Panc1 (cell line): Measurements from ENCODE around the gene FARP1. TPM values are rescaled to one million over a fixed set of nuclear protein-coding genes. Genes with fewer than 3 reads are reported as not detected.

Source experiments
- ATAC-seq: fragments of 200-7000 bp; cut with Tn5 transposase; 2 replicates; pipeline ENCODE4 v1.9.1; 2020; ENCODE audit warnings: mild to moderate bottlenecking, moderate library complexity
- BruUV-seq: library from RNA; stranded (reverse); fragments of 400-500 nt; replicated peaks from 2 replicates; lab custom pipeline; 2021; lab: Mats Ljungman, UMichigan
- CTCF ChIA-PET: fragments of 300-600 bp; sonication (Branson Sonifier 250); formaldehyde crosslinking; loops from one replicate; lab custom pipeline; 2022; ENCODE audit warnings: antibody characterized with exemption; lab: Charles Lee
- POLR2A ChIA-PET: fragments of 300-600 bp; sonication (Branson Sonifier 250); formaldehyde crosslinking; loops from one replicate; lab custom pipeline; 2022; ENCODE audit warnings: antibody characterized with exemption; lab: Charles Lee
- DNase-seq: peaks from one replicate; pipeline ENCODE4 v3.0.0-alpha.2; 2010; ENCODE audit warnings: low read depth, low spot score
- H3K27ac ChIP-seq: 2 replicates; pipeline ENCODE4 v1.5.1; 2011; ENCODE audit warnings: mild to moderate bottlenecking, low read length, inconsistent platforms
- H3K27me3 ChIP-seq: fragments of 200-500 bp; sonication (Bioruptor generic); 2 replicates; pipeline ENCODE4 v1.6.0; 2014; ENCODE audit warnings: low read length, inconsistent platforms; ENCODE audit not compliant: control insufficient read depth, insufficient read depth
- H3K36me3 ChIP-seq: fragments of 200-500 bp; sonication (Bioruptor generic); 2 replicates; pipeline ENCODE4 v1.5.1; 2014; ENCODE audit warnings: inconsistent platforms, mild to moderate bottlenecking, low read length, moderate library complexity; ENCODE audit not compliant: control insufficient read depth, insufficient read depth
- H3K4me1 ChIP-seq: 2 replicates; pipeline ENCODE4 v1.5.1; 2011; ENCODE audit warnings: inconsistent platforms, mild to moderate bottlenecking, low read length, moderate library complexity; ENCODE audit not compliant: control insufficient read depth, insufficient read depth
- H3K4me3 ChIP-seq, 2 experiments: 2 replicates each; pipeline ENCODE4 v1.5.1; 2011 to 2012; ENCODE audit warnings: low read depth in 2 of 2, low read length in 2 of 2, mild to moderate bottlenecking in 2 of 2, inconsistent platforms in 1 of 2, moderate library complexity in 1 of 2
- H3K9me3 ChIP-seq: fragments of 200-500 bp; sonication (Bioruptor generic); 2 replicates; pipeline ENCODE4 v1.5.1; 2014; ENCODE audit warnings: low read depth, mild to moderate bottlenecking, inconsistent platforms, low read length, moderate library complexity; ENCODE audit not compliant: control insufficient read depth, insufficient read depth
- POLR2AphosphoS5 ChIP-seq: IDR thresholded peaks from 2 replicates; pipeline ENCODE4 v1.6.1; 2012; ENCODE audit warnings: mild to moderate bottlenecking, low read depth, low read length, moderate library complexity
- SIN3A ChIP-seq: IDR thresholded peaks from 2 replicates; pipeline ENCODE4 v1.6.1; 2012; ENCODE audit warnings: low read depth, mild to moderate bottlenecking, low read length, moderate library complexity, borderline replicate concordance; ENCODE audit not compliant: insufficient read depth
- TCF7L2 ChIP-seq: IDR thresholded peaks from 2 replicates; pipeline ENCODE4 v1.6.1; 2011; ENCODE audit warnings: mild to moderate bottlenecking, low read depth, low read length, inconsistent platforms
- in situ Hi-C: cut with HindIII; loops from 2 replicates; pipeline ENCODE4 v1.10.0; 2016; ENCODE audit warnings: low sequenced_read_pairs, low pct_unique_long_range_greater_than_20kb
- intact Hi-C: fragments of 100-400 bp; cut with micrococcal nuclease; formaldehyde crosslinking; loops from one replicate; pipeline ENCODE4 v1.10.0; 2022; ENCODE audit not compliant: unreplicated experiment
- total RNA-seq: library from RNA; stranded (reverse); gene quantifications from one replicate; pipeline ENCODE4 v1.2.1, GENCODE V29; 2021; ENCODE audit not compliant: unreplicated experiment
- TF ChIP-seq, protein P1 (sequence below): fragments of 450-650 bp; IDR thresholded peaks from 2 replicates; pipeline ENCODE4 v1.5.1; 2017; ENCODE audit warnings: mild to moderate bottlenecking
- TF ChIP-seq, protein P2 (sequence below), 2 experiments: IDR thresholded peaks; 2 replicates each; pipeline ENCODE4 v1.6.1; 2011 to 2012; ENCODE audit warnings: low read depth in 2 of 2, control low read depth in 1 of 2, low read length in 1 of 2, mild to moderate bottlenecking in 1 of 2, moderate library complexity in 1 of 2; ENCODE audit not compliant: insufficient read depth in 1 of 2

FARP1 gene
- total RNA-seq, 1 experiment from 2014 or later: 61.9 TPM

DNA sequence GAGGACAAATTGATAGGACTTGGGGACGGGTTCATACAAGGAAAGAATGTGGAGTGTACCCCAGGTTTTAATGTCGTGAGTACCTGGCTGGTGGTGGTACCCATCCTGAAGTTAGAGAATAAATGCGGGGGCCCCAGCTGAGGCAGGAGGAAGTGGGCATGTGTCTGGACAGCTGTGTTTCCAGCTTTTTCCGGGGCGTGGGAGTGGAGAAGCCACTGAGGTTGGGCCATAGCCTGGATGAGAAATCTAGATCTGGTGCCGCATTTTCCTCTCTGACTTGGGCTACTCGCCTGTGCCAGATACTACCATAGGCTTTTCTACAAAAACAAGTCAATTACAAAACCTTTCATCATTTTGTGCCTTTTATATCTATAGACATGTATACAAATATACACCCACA is 286.6 kb downstream of the FARP1 start:
- Histone ChIP-seq H3K4me3 (no peak overlapping the region), H3K27me3 (no peaks in the 10 kb centered on the region), H3K36me3 (no peaks in the 10 kb centered on the region), H3K27ac (no peak overlapping the region), H3K4me1 (no peaks in the 10 kb centered on the region), H3K9me3 (no peaks in the 10 kb centered on the region)
- in situ Hi-C loops: no loop called here
- intact Hi-C loops: loop anchor here (10.0 kb wide), 1 partner anchor 295 kb away; no protein-coding TSS in a partner anchor
- no peak for DNase-seq
- no peak for ATAC-seq
- no TSS peak for BruUV-seq
- CTCF ChIA-PET: no interaction called here
- POLR2A ChIA-PET: no interaction called here
- TF ChIP-seq, protein P1, sequence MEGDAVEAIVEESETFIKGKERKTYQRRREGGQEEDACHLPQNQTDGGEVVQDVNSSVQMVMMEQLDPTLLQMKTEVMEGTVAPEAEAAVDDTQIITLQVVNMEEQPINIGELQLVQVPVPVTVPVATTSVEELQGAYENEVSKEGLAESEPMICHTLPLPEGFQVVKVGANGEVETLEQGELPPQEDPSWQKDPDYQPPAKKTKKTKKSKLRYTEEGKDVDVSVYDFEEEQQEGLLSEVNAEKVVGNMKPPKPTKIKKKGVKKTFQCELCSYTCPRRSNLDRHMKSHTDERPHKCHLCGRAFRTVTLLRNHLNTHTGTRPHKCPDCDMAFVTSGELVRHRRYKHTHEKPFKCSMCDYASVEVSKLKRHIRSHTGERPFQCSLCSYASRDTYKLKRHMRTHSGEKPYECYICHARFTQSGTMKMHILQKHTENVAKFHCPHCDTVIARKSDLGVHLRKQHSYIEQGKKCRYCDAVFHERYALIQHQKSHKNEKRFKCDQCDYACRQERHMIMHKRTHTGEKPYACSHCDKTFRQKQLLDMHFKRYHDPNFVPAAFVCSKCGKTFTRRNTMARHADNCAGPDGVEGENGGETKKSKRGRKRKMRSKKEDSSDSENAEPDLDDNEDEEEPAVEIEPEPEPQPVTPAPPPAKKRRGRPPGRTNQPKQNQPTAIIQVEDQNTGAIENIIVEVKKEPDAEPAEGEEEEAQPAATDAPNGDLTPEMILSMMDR: no peak

GRCh38 chr13:98429977-98430736 is 287.3 kb downstream of the FARP1 start:
- Histone ChIP-seq H3K4me3 (no peak overlapping the region), H3K4me1 (no peaks in the 10 kb centered on the region), H3K36me3 (no peaks in the 10 kb centered on the region), H3K27me3 (no peaks in the 10 kb centered on the region), H3K9me3 (no peaks in the 10 kb centered on the region), H3K27ac (no peak overlapping the region)
- ATAC-seq (no peak), DNase-seq (no peak)
- ChIA-PET CTCF (interaction anchor here (0.7 kb wide), 1 partner anchor 574 kb away, joined by 4 read pairs; no protein-coding TSS in a partner anchor), POLR2A (no interaction called here)
- BruUV-seq: no TSS peak
- intact Hi-C loops: loop anchor here (10.0 kb wide), 2 partner anchors 295 to 395 kb away; no protein-coding TSS in a partner anchor
- in situ Hi-C loops: no loop called here
- TF ChIP-seq, protein P2, sequence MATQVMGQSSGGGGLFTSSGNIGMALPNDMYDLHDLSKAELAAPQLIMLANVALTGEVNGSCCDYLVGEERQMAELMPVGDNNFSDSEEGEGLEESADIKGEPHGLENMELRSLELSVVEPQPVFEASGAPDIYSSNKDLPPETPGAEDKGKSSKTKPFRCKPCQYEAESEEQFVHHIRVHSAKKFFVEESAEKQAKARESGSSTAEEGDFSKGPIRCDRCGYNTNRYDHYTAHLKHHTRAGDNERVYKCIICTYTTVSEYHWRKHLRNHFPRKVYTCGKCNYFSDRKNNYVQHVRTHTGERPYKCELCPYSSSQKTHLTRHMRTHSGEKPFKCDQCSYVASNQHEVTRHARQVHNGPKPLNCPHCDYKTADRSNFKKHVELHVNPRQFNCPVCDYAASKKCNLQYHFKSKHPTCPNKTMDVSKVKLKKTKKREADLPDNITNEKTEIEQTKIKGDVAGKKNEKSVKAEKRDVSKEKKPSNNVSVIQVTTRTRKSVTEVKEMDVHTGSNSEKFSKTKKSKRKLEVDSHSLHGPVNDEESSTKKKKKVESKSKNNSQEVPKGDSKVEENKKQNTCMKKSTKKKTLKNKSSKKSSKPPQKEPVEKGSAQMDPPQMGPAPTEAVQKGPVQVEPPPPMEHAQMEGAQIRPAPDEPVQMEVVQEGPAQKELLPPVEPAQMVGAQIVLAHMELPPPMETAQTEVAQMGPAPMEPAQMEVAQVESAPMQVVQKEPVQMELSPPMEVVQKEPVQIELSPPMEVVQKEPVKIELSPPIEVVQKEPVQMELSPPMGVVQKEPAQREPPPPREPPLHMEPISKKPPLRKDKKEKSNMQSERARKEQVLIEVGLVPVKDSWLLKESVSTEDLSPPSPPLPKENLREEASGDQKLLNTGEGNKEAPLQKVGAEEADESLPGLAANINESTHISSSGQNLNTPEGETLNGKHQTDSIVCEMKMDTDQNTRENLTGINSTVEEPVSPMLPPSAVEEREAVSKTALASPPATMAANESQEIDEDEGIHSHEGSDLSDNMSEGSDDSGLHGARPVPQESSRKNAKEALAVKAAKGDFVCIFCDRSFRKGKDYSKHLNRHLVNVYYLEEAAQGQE (IDR thresholded peaks at IDR 0.05; ENCODE audit: insufficient read depth in 1 of 2, low read depth in 2 of 2, low read length in 1 of 2): no peak
- TF ChIP-seq, protein P1: no peak
- TF ChIP-seq POLR2AphosphoS5 (no peak), SIN3A (no peak), TCF7L2 (no peak)
